Stomach (tissue), 4 donors: ENCODE data around the gene ENOPH1.

ENCODE experiments used
- EP300 ChIP-seq: sonication (generic); formaldehyde crosslinking; IDR thresholded peaks from one replicate; pipeline ENCODE4 v1.6.1; 2017; ENCODE audit warnings: antibody characterized with exemption
- POLR2A ChIP-seq, 4 donors: fragments of 450-650 bp; IDR thresholded peaks; one replicate each; pipeline ENCODE4 v1.6.1; 2016; ENCODE audit warnings: antibody characterized with exemption in 4 of 4, control low read depth in 2 of 4, mild to moderate bottlenecking in 1 of 4, moderate library complexity in 1 of 4
- TF ChIP-seq, protein P1 (sequence below), 7 experiments: fragments of 450-650 bp in 4 of 7; fragments of 200-600 bp in 3 of 7; sonication (generic) in 3 of 7; IDR thresholded peaks; one replicate each; pipeline ENCODE4 v1.5.1; 2016 to 2019; ENCODE audit warnings: antibody characterized with exemption in 7 of 7, control low read depth in 2 of 7, mild to moderate bottlenecking in 1 of 7

DNA sequence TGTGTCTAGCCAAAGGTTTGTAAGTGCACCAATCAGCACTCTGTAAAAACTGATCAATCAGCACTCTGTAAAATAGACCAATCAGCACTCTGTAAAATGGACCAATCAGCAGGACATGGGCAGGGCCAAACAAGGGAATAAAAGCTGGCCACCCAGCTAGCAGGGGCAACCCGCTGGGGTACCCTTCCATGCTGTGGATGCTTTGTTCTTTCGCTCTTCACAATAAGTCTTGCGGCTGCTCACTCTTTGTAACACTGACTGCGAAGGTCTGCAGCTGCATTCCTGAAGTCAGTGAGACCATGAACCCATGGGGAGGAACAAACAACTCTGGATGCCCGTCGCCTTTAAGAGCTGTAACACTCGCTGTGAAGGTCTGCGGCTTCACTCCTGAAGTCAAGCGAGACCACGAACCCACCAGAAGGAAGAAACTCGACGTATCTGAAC, 14.4 kb upstream of the ENOPH1 start:
- TF ChIP-seq, protein P1, sequence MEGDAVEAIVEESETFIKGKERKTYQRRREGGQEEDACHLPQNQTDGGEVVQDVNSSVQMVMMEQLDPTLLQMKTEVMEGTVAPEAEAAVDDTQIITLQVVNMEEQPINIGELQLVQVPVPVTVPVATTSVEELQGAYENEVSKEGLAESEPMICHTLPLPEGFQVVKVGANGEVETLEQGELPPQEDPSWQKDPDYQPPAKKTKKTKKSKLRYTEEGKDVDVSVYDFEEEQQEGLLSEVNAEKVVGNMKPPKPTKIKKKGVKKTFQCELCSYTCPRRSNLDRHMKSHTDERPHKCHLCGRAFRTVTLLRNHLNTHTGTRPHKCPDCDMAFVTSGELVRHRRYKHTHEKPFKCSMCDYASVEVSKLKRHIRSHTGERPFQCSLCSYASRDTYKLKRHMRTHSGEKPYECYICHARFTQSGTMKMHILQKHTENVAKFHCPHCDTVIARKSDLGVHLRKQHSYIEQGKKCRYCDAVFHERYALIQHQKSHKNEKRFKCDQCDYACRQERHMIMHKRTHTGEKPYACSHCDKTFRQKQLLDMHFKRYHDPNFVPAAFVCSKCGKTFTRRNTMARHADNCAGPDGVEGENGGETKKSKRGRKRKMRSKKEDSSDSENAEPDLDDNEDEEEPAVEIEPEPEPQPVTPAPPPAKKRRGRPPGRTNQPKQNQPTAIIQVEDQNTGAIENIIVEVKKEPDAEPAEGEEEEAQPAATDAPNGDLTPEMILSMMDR (IDR thresholded peaks at IDR 0.05), result no peak
- TF ChIP-seq EP300 (no peak), POLR2A (IDR thresholded peaks at IDR 0.05) (no peak)
